Activated T-cell treated with anti-CD3 and anti-CD28 coated beads for 4 hours (primary cell): ENCODE results near the gene CNR2.
"Not testable (repeated sequence)": the region's sequence is repeated elsewhere in the genome, so short reads cannot be mapped to it uniquely, and the experiment has no call there.

Experiments
- DNase-seq: peaks from one replicate; pipeline ENCODE4 v3.0.0-alpha.2; 2020

CNR2 gene

GRCh38 chr1:23882746-23883145 is 30.4 kb downstream of the CNR2 start:
- DNase-seq: no peak

DNA sequence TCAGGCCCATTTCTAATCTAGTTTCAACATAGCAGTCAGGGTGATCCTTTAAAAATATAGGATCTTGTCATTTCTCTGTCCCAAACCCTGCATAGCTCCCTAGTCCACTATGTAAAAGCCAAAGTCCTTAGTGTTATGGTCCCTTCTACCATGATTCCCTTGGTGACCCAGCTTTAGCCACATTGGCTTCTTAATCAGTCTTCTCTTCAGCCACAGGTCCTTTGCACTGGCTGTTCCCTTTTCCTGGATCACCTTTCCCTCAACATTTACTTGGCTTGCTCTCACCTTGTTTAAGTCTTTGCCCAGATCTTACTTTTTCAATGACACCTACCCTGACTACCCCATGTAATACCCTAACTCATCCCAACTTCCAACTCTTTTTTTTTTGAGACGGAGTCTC is 33.4 kb downstream of the CNR2 start:
- no peak for DNase-seq

- DNase-seq: no peak
Observed at GRCh38 chr1:23878668-23879067, 34.5 kb downstream of the CNR2 start.

- no peak for DNase-seq
Observed at GRCh38 chr1:23875382-23875781, 37.8 kb downstream of the CNR2 start.

DNA sequence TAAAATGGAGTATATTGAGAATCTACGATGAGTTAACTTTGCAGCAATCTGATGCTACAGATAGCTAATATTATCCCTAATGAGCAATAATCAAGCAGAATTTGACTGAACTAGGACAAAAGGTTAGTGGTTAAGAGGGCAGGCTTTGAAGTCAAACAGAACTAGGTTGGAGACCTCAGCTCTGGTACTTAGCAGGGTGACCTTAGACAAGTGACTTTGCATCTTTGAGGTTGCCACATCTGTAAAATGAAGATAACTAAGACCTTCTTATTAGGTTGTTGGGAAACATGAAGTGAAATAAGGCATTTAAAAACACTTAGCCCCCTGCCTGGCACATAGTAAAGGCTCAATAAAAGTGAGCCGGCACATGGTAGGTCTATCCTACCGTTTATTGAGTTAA is 40.7 kb downstream of the CNR2 start:
- no peak for DNase-seq

- no peak for DNase-seq
Observed at GRCh38 chr1:23869051-23869450, 44.1 kb downstream of the CNR2 start.

- no peak for DNase-seq
Observed at GRCh38 chr1:23868557-23869016, 44.6 kb downstream of the CNR2 start.

DNA sequence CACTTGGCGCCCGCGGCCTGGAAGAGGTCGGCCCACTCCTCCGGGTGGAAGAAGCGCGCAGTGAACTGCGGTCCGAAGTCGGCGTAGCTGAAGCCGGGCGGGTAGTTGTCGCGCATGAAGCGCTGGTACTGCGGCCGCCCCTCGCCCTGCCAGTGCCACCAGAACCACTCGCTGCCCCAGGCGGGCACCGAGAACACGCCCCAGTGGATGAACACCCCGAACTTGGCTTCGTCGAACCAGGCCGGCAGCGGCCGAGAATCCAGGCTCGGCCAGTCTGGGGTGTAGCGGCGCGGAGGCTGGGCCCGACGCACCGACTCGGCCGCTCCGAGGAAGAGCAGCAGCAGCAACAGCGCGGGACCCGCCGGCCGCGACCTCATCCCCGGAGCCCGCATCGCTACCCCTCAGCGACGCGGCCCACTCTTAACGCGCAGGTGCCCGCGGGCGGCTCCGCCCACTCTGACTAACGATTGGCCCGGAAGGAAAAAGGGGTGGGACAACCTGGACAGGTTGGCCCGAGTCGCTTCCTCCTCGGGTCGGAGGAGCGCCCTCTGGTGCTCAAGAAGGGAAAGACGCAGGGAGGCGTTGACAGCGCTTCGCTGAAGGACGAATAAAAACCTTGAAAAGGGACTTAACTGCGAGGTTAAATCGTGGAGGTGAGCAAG is 45.1 kb downstream of the CNR2 start, which contains the start of gene FUCA1:
Gene FUCA1 (minus strand): TSS at position 396 of the 662 bp plus-strand sequence. CDS start 4 bp downstream, at position 392.
- peak; percentile 92 for DNase-seq

DNA sequence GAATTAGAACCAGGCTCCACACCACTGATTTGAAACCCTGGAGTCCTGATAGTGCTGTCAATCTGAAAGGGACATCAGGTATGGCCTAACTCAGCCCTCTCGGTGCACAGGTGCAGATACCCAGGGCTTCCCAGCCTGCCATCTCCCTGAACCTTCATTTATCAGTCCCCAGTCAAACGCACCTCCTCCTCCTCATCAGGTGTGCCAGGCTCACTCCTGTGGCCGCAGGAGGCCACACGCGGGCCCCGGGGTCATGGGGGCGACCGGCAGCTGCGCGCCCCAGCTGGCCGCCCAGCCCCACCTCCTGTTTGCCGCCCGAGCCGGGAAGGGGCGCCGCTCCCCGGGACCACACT is 45.6 kb downstream of the CNR2 start:
- no peak for DNase-seq

DNA sequence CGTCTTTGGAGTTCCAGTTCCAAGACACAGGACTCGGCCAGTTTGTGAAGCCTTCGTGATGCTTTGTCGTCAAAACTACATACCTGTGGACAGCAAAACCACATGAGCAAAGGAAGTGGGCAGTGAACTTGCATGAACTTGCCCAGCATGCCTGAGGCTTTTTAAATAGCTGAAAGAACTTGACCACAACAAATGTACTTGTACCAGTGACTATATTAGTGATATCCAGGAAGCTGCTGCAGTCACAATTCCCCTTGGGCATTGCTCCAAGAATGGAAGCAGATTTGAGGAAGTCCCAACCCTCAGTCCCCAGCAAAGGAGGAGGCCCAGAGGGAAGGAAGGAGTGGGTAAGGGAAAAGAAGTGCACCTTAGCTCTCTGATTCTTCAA is 47.6 kb downstream of the CNR2 start:
- DNase-seq: no peak

DNA sequence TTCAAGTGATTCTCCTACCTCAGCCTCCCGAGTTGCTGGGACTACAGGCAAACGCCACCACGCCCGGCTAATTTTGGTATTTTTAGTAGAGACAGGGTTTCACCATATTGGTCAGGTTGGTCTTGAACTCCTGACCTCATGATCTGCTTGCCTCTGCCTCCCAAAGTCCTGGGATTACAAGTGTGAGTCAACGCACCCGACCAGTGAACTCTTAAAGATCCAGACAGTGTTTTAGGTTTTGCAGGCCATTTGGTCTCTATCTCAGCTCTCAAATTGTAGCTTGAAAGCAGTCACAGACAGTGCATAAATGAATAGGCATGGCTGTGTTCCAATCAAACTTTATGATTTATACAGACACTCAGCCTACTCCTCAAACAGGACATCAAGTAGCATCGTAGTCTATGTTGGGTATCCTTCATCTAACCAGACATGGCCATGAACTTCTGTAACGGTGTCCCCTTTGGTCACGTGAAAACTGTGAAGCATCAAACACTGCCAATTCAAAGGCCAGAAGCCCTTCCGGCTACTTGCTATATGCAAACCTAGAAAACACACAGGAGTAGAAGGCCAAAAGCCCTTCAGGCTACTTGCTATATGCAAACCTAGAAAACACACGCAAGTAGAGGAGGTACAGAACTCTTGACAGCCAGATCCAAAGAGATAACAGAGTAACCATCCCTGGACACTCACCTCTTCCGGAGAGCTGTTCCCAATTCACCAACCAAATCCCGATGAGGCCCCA is 48.2 kb downstream of the CNR2 start:
- DNase-seq: no peak

DNA sequence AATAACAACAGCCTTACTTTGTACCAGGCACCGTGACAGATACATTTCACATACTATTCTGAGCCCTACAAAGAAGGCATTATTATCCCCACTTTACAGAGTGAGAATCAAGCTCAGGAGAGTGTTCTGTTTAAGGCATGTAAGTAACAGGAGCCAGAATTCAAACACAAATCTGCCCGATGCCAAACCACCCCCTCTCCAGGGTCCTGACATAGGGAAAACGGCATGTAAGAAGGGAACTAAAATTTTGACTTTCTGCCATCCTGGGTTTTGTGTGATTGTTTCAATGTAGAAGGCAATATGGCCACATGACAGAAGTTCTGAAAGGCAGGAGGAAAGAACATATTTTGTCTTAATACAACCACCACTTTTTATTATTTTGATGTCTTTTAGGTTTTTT is 50.5 kb downstream of the CNR2 start:
- no peak for DNase-seq

- DNase-seq: no peak
Observed at GRCh38 chr1:23854568-23854967, 58.6 kb downstream of the CNR2 start.

- not testable (repeated sequence) for DNase-seq
Observed at GRCh38 chr1:23853124-23853523, 60.0 kb downstream of the CNR2 start.

- DNase-seq: not testable (repeated sequence)
Observed at GRCh38 chr1:23851406-23851805, 61.8 kb downstream of the CNR2 start.

- DNase-seq: no peak
Observed at GRCh38 chr1:23848673-23849616, 64.2 kb downstream of the CNR2 start.

- DNase-seq: not testable (repeated sequence)
Observed at GRCh38 chr1:23847482-23848095, 65.6 kb downstream of the CNR2 start.

GRCh38 chr1:23845163-23845562 is 68.0 kb downstream of the CNR2 start:
- no peak for DNase-seq

- DNase-seq: no peak
Observed at GRCh38 chr1:23843644-23844043, 69.5 kb downstream of the CNR2 start.

DNA sequence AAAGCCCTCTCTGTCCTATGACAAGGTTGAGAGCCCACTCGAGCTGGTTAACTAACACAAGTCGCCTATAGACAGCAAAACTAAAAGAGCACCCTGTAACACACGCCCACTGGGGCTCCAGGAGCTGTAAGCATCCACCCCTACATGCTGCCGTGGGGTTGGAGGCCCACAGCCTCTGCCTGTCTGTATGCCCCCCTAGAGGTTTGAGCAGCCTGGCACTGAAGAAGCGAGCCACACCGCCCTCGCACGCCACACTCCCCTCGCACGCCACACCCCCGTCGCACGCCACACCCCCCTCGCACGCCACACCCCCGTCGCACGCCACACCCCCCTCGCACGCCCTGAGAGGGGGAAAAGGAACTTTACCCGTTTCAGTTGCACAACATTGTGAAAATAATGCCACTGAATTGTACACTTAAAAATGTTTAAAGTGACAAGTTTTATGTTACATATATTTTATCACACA is 74.7 kb downstream of the CNR2 start:
- peak; percentile 64 for DNase-seq

DNA sequence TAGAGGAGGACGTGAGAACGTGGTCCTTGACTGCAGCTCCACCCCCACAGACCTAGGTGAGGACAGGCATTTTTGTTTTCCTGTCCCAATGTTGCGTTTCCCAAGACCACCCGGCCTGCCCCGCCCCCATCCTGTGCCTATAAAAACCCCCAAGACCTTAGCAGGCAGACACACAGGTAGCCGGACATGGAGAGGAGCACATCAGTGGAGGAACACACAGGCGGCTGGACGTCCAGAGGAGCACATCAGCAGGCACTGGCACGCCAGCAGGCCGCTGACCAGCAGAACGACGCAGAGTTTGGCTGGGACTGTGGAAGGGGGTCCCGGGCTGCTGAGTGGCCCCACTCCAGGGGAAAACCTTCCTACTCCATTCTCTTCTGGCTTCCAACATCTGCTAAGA is 75.3 kb downstream of the CNR2 start:
- DNase-seq: no peak

- DNase-seq: no peak
Observed at GRCh38 chr1:23836037-23836436, 77.1 kb downstream of the CNR2 start.

- not testable (repeated sequence) for DNase-seq
Observed at GRCh38 chr1:23834156-23834555, 79.0 kb downstream of the CNR2 start.
